Measurements from ENCODE around the gene HIGD1C.

GRCh38 chr12:50927356-50927755 lies 25.0 kb upstream of the HIGD1C start:
- TF ChIP-seq CTCF (IDR thresholded peaks at IDR 0.05), result no peak
- no peak for TF ChIP-seq POLR2A (IDR thresholded peaks at IDR 0.05)
- TF ChIP-seq EP300 (IDR thresholded peaks at IDR 0.05), result no peak
